ENCODE measurements around the gene MED1.

- TF ChIP-seq, protein P1, sequence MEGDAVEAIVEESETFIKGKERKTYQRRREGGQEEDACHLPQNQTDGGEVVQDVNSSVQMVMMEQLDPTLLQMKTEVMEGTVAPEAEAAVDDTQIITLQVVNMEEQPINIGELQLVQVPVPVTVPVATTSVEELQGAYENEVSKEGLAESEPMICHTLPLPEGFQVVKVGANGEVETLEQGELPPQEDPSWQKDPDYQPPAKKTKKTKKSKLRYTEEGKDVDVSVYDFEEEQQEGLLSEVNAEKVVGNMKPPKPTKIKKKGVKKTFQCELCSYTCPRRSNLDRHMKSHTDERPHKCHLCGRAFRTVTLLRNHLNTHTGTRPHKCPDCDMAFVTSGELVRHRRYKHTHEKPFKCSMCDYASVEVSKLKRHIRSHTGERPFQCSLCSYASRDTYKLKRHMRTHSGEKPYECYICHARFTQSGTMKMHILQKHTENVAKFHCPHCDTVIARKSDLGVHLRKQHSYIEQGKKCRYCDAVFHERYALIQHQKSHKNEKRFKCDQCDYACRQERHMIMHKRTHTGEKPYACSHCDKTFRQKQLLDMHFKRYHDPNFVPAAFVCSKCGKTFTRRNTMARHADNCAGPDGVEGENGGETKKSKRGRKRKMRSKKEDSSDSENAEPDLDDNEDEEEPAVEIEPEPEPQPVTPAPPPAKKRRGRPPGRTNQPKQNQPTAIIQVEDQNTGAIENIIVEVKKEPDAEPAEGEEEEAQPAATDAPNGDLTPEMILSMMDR (IDR thresholded peaks at IDR 0.05) = no peak
- TF ChIP-seq POLR2A (IDR thresholded peaks at IDR 0.05) = no peak
Measured at GRCh38 chr17:39408360-39408759, 42.7 kb downstream of the MED1 start.

Measured in right lobe of liver (tissue), 4 donors.